ENCODE data around the gene AVPI1. TPM values are rescaled to one million over a fixed set of nuclear protein-coding genes. Genes with fewer than 3 reads are reported as not detected.

AVPI1 gene
- total RNA-seq, 5 donors from 2014 or later (not counting 1 experiment from before 2014, with no cell fraction given), result 2.4 to 10.0 (median 3.6) TPM

DNA sequence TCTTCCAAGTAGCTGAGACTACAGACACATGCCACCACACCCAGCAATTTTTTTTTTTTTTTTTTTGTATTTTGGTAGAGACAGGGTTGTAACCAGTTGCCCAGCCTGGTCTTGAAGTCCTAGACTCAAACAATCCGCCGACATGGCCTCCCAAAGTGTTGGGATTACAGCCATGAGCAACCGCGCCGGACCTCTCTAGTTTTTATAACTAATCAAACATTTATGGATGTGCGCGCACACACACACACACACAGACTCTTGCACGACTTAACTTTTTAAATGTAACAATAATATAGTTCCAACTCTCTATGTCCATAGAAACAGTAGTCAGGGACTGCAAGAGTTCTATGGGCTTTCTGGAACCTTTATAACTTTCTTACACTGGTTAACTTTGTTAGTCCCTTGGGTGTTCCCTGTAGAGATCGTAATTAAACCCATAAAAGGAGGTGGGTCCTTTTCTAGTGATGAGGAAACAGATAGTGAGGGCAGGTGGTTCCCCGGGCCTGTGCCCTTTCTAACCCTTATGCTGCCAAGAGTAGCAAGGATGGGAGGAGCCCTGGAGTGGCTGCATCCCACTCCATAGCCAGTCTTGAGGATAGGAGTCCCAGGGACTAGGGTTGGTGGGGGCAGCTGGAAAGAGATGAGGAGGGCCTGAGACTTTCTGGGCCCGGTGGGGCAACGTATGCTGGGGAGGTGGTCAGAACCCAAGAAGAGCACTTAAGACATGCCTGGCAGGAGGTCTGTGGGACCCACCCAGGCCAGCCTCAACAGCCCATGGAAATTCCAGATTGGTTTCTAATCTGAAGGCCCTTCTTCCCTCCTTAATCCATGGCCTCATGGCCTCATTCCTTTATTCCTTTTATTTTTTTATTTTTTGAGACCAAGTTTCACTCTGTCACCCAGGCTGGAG is 35.1 kb upstream of the AVPI1 start:
- Mint-ChIP-seq H3K27me3 (peaks cover 0 to 13% of the 10 kb centered on the region in 2 donors), H3K4me1 (no peaks in the 10 kb centered on the region), H3K4me3 (no peak overlapping the region), H3K27ac (no peak overlapping the region), H3K36me3 (no peaks in the 10 kb centered on the region), H3K9me3 (no peaks in the 10 kb centered on the region)
- no peak for ATAC-seq (replicated peaks in 1 of 4)
- no peaks in the 10 kb centered on the region for H3K9me3 ChIP-seq
- H3K4me3 ChIP-seq (ENCODE audit: control insufficient read depth in 1 of 2, extremely low read depth in 1 of 2, low read length in 1 of 2), result no peak overlapping the region
- H3K4me1 ChIP-seq (ENCODE audit: control insufficient read depth in 1 of 2, extremely low read depth in 1 of 2, insufficient read depth in 2 of 2, low read length in 2 of 2), result no peaks in the 10 kb centered on the region
- WGBS (ENCODE audit: insufficient coverage), result 94% methylated on average over 2 of the region's 12 CpGs
- DNase-seq, result no peak
- H3K36me3 ChIP-seq (ENCODE audit: control insufficient read depth in 2 of 2, extremely low read depth in 1 of 2, insufficient read depth in 1 of 2, low read length in 1 of 2), result no peaks in the 10 kb centered on the region
- H3K27me3 ChIP-seq (replicated peaks in 1 of 2; ENCODE audit: control insufficient read depth in 2 of 2, extremely low read depth in 1 of 2, insufficient read depth in 2 of 2, low read length in 1 of 2), result peaks cover 0 to 8% of the 10 kb centered on the region in 2 experiments
- CTCF ChIA-PET, result no interaction called here
- POLR2A ChIA-PET, result no interaction called here
- H3K27ac ChIP-seq (ENCODE audit: low read length), result no peak overlapping the region

DNA sequence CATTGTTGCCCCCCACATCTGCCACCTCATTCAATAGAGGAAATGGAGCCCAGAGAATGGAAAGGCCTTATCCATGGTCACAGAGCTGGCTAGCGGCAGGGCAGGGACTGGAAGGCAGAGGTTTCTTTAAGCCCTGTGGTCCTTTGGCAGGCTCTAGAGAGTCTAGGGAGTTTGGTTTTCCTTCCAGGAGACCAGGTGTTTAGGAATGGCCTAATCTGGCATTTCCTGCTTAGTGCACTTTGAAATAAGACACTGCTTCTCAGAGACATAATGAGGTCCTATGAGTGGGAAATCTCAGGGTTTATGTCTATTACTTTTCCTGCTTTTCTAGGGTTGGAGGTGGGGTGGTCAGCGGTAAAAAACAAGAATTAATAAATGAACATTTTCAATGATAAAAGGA is 32.6 kb upstream of the AVPI1 start:
- H3K27me3 Mint-ChIP-seq, result peaks cover 0 to 7% of the 10 kb centered on the region in 2 donors
- H3K27ac Mint-ChIP-seq, result no peak overlapping the region
- DNase-seq (no peak), ATAC-seq (replicated peaks in 1 of 4) (no peak)
- WGBS (ENCODE audit: insufficient coverage), result no CpG with 5 or more reads among the region's 2 CpGs
- H3K4me3 Mint-ChIP-seq, result no peak overlapping the region
- no peaks in the 10 kb centered on the region for H3K36me3 ChIP-seq (ENCODE audit: control insufficient read depth in 2 of 2, extremely low read depth in 1 of 2, insufficient read depth in 1 of 2, low read length in 1 of 2)
- H3K4me1 ChIP-seq (ENCODE audit: control insufficient read depth in 1 of 2, extremely low read depth in 1 of 2, insufficient read depth in 2 of 2, low read length in 2 of 2), result peaks cover 0 to 6% of the 10 kb centered on the region in 2 experiments
- peaks cover 0 to 11% of the 10 kb centered on the region in 2 experiments for H3K27me3 ChIP-seq (replicated peaks in 1 of 2; ENCODE audit: control insufficient read depth in 2 of 2, extremely low read depth in 1 of 2, insufficient read depth in 2 of 2, low read length in 1 of 2)
- POLR2A ChIA-PET, result no interaction called here
- CTCF ChIA-PET, result interaction anchor here (1.4 to 1.6 kb wide), 2 partner anchors 10 to 11 kb away, joined by 3 to 6 read pairs; no protein-coding TSS in a partner anchor
- H3K4me1 Mint-ChIP-seq, result peaks cover 0 to 5% (median 3%) of the 10 kb centered on the region in 3 donors
- no peaks in the 10 kb centered on the region for H3K36me3 Mint-ChIP-seq
- H3K27ac ChIP-seq (ENCODE audit: low read length), result no peak overlapping the region
- H3K9me3 Mint-ChIP-seq, result no peaks in the 10 kb centered on the region
- no peaks in the 10 kb centered on the region for H3K9me3 ChIP-seq
- H3K4me3 ChIP-seq (ENCODE audit: control insufficient read depth in 1 of 2, extremely low read depth in 1 of 2, low read length in 1 of 2), result no peak overlapping the region

DNA sequence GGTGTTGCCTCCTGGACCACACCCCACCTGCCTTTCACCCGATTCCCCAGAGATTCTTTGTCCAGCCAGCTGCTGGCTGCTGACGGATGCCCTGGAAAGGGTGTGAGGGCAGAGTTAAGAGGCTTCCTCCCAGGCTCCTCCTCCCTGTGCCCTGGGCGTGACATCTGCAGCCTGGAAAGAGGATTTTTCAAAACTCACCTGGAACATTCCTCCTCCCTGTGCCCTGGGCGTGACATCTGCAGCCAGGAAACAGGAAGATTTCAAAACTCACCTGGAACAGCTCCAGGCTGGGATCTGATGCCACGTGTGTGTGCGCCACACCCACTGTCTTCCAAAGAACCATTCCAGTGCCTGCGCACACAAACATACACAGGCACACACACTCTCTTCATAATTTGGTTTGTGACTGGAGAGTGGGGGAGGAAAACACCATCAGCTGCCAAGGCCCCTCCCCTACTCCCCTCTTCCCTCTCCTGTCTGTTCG is 31.7 kb upstream of the AVPI1 start:
- no peak overlapping the region for H3K27ac Mint-ChIP-seq
- no peaks in the 10 kb centered on the region for H3K9me3 Mint-ChIP-seq
- Histone ChIP-seq H3K27me3 (replicated peaks in 1 of 2; ENCODE audit: control insufficient read depth in 2 of 2, extremely low read depth in 1 of 2, insufficient read depth in 2 of 2, low read length in 1 of 2) (peaks cover 0 to 17% of the 10 kb centered on the region in 2 experiments), H3K36me3 (ENCODE audit: control insufficient read depth in 2 of 2, extremely low read depth in 1 of 2, insufficient read depth in 1 of 2, low read length in 1 of 2) (no peaks in the 10 kb centered on the region), H3K4me1 (ENCODE audit: control insufficient read depth in 1 of 2, extremely low read depth in 1 of 2, insufficient read depth in 2 of 2, low read length in 2 of 2) (peaks cover 0 to 9% of the 10 kb centered on the region in 2 experiments), H3K27ac (ENCODE audit: low read length) (no peak overlapping the region), H3K9me3 (no peaks in the 10 kb centered on the region), H3K4me3 (ENCODE audit: control insufficient read depth in 1 of 2, extremely low read depth in 1 of 2, low read length in 1 of 2) (no peak overlapping the region)
- peaks cover 0 to 5% of the 10 kb centered on the region in 2 donors for H3K27me3 Mint-ChIP-seq
- DNase-seq (no peak), ATAC-seq (replicated peaks in 1 of 4) (no peak)
- H3K36me3 Mint-ChIP-seq, result no peaks in the 10 kb centered on the region
- no peak overlapping the region for H3K4me3 Mint-ChIP-seq
- peaks cover 5 to 7% (median 5%) of the 10 kb centered on the region in 3 donors for H3K4me1 Mint-ChIP-seq
- CTCF ChIA-PET, result interaction anchor here (0.8 to 1.6 kb wide), 3 partner anchors 10 to 1085 kb away, joined by 3 to 6 read pairs (median 3); no protein-coding TSS in a partner anchor
- WGBS (ENCODE audit: insufficient coverage), result 80% methylated on average over 1 of the region's 8 CpGs
- POLR2A ChIA-PET, result interaction anchor here in 1 of 2 donors (0.6 kb wide), 1 partner anchor 24 kb away, joined by 4 read pairs; no protein-coding TSS in a partner anchor

DNA sequence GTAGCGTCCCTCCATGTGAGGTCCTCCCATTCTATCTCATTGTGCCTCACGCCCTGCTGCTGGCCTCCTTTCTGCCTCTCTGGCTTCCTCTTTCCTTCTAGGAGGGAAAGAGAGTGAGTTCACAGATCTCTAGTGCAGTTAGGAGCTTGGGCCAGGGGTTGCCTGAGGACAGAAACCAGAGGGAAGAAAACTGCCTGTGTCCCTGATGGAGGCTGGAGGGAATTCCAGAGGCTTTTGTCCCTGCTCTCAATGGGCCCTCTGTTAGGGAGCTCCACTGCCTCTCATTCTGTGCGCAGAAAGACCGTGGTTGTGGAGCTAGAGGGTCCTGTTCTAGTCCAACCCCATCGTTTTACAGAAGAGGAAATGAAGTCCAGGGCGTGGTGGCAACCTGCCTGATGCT is 31.1 kb upstream of the AVPI1 start:
- Histone ChIP-seq H3K27me3 (replicated peaks in 1 of 2; ENCODE audit: control insufficient read depth in 2 of 2, extremely low read depth in 1 of 2, insufficient read depth in 2 of 2, low read length in 1 of 2) (peaks cover 0 to 19% of the 10 kb centered on the region in 2 experiments), H3K27ac (ENCODE audit: low read length) (no peak overlapping the region), H3K9me3 (no peaks in the 10 kb centered on the region), H3K4me3 (ENCODE audit: control insufficient read depth in 1 of 2, extremely low read depth in 1 of 2, low read length in 1 of 2) (no peak overlapping the region), H3K4me1 (ENCODE audit: control insufficient read depth in 1 of 2, extremely low read depth in 1 of 2, insufficient read depth in 2 of 2, low read length in 2 of 2) (peaks cover 2 to 12% of the 10 kb centered on the region in 2 experiments), H3K36me3 (ENCODE audit: control insufficient read depth in 2 of 2, extremely low read depth in 1 of 2, insufficient read depth in 1 of 2, low read length in 1 of 2) (no peaks in the 10 kb centered on the region)
- POLR2A ChIA-PET, result interaction anchor here in 1 of 2 donors (0.6 kb wide), 1 partner anchor 23 kb away, joined by 4 read pairs; no protein-coding TSS in a partner anchor
- CTCF ChIA-PET, result interaction anchor here in 1 of 2 donors (0.8 kb wide), 1 partner anchor 1085 kb away, joined by 3 read pairs; no protein-coding TSS in a partner anchor
- Mint-ChIP-seq H3K4me3 (no peak overlapping the region), H3K27me3 (peaks cover 0 to 5% of the 10 kb centered on the region in 2 donors), H3K27ac (no peak overlapping the region), H3K4me1 (peaks cover 5 to 9% (median 7%) of the 10 kb centered on the region in 3 donors), H3K36me3 (no peaks in the 10 kb centered on the region), H3K9me3 (no peaks in the 10 kb centered on the region)
- no peak for ATAC-seq (replicated peaks in 1 of 4)
- WGBS (ENCODE audit: insufficient coverage), result 90% methylated on average over 3 of the region's 6 CpGs
- no peak for DNase-seq

DNA sequence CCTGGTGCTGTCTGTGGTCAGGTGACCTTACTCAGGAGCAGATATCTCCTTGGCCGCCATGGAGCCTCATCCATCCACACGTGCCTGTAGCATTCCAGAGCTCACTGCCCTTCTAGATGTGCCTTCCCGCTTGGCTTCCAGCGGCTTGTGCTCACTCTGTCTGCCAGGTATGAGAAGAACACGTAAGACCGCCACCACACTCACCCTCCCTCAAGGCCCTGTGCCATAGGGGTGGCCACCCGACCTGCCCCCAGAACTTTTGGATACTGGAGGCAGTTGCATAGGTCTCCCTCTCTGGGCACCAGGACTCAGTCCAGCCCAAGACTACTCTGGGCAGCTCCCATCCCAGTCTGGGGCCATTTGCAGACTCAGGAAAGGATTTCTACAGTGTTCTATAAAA is 30.6 kb upstream of the AVPI1 start:
- no peak overlapping the region for H3K4me3 Mint-ChIP-seq
- POLR2A ChIA-PET, result no interaction called here
- Histone ChIP-seq H3K9me3 (no peaks in the 10 kb centered on the region), H3K27ac (ENCODE audit: low read length) (no peak overlapping the region), H3K4me3 (ENCODE audit: control insufficient read depth in 1 of 2, extremely low read depth in 1 of 2, low read length in 1 of 2) (no peak overlapping the region), H3K4me1 (ENCODE audit: control insufficient read depth in 1 of 2, extremely low read depth in 1 of 2, insufficient read depth in 2 of 2, low read length in 2 of 2) (peaks cover 4 to 16% of the 10 kb centered on the region in 2 experiments), H3K36me3 (ENCODE audit: control insufficient read depth in 2 of 2, extremely low read depth in 1 of 2, insufficient read depth in 1 of 2, low read length in 1 of 2) (no peaks in the 10 kb centered on the region), H3K27me3 (replicated peaks in 1 of 2; ENCODE audit: control insufficient read depth in 2 of 2, extremely low read depth in 1 of 2, insufficient read depth in 2 of 2, low read length in 1 of 2) (peaks cover 0 to 24% of the 10 kb centered on the region in 2 experiments)
- DNase-seq, result no peak
- no peaks in the 10 kb centered on the region for H3K9me3 Mint-ChIP-seq
- ATAC-seq (replicated peaks in 1 of 4), result no peak
- CTCF ChIA-PET, result no interaction called here
- H3K36me3 Mint-ChIP-seq, result no peaks in the 10 kb centered on the region
- peaks cover 5 to 10% of the 10 kb centered on the region in 2 donors for H3K27me3 Mint-ChIP-seq
- H3K4me1 Mint-ChIP-seq, result peaks cover 10 to 14% (median 12%) of the 10 kb centered on the region in 3 donors
- no peak overlapping the region for H3K27ac Mint-ChIP-seq
- 79% methylated on average over 4 of the region's 7 CpGs for WGBS (ENCODE audit: insufficient coverage)

DNA sequence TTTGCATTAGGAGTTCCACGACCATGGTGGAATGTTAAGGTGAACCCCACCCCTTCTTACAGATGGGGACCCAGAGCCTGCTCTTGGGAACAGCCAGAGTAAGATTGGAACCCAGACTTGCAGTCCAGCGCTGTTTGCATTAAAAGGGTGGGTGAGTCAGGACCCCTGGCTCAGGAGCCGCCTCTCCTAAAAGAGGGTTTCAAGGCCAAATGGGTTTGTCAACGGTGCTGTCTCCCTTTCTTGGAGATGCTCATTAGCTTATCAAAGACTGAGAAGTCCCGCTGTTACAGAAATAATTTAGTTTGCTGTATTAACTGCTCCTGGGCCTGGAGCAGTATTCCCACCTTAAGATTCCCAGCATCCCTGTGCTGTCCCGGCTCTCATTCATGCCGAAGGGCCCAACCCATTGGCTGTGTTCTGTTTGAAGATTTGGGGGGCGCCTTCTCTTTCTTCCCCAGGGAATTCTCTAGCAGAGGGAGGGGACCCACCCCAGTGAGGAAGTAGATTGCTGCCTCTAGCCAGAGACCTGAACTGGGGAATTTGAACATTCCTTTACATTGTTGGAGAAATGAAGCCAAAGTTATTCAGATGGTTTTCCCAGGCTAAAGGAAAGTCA is 28.3 kb upstream of the AVPI1 start:
- H3K4me1 Mint-ChIP-seq, result peaks cover 13 to 15% (median 15%) of the 10 kb centered on the region in 3 donors
- H3K27me3 Mint-ChIP-seq, result peaks cover 5 to 16% of the 10 kb centered on the region in 2 donors
- Histone ChIP-seq H3K27ac (ENCODE audit: low read length) (no peak overlapping the region), H3K4me1 (ENCODE audit: control insufficient read depth in 1 of 2, extremely low read depth in 1 of 2, insufficient read depth in 2 of 2, low read length in 2 of 2) (peaks cover 4 to 16% of the 10 kb centered on the region in 2 experiments), H3K9me3 (no peaks in the 10 kb centered on the region), H3K27me3 (replicated peaks in 1 of 2; ENCODE audit: control insufficient read depth in 2 of 2, extremely low read depth in 1 of 2, insufficient read depth in 2 of 2, low read length in 1 of 2) (peaks cover 0 to 39% of the 10 kb centered on the region in 2 experiments), H3K4me3 (ENCODE audit: control insufficient read depth in 1 of 2, extremely low read depth in 1 of 2, low read length in 1 of 2) (no peak overlapping the region), H3K36me3 (ENCODE audit: control insufficient read depth in 2 of 2, extremely low read depth in 1 of 2, insufficient read depth in 1 of 2, low read length in 1 of 2) (no peaks in the 10 kb centered on the region)
- ChIA-PET POLR2A (no interaction called here), CTCF (interaction anchor here in 1 of 2 donors (0.7 to 1.0 kb wide), 2 partner anchors 14 to 39 kb away, joined by 3 read pairs; no protein-coding TSS in a partner anchor)
- no peaks in the 10 kb centered on the region for H3K36me3 Mint-ChIP-seq
- ATAC-seq (replicated peaks in 1 of 4) (no peak), DNase-seq (no peak)
- no peaks in the 10 kb centered on the region for H3K9me3 Mint-ChIP-seq
- peak overlapping the region; percentile 96 to 98 (median 97) for H3K4me3 Mint-ChIP-seq
- no peak overlapping the region for H3K27ac Mint-ChIP-seq
- WGBS (ENCODE audit: insufficient coverage), result 93% methylated on average over 3 of the region's 8 CpGs
